WERI-Rb-1 (cell line): ENCODE results near the gene ADAD1.

ENCODE experiments used
- DNase-seq: peaks from one replicate; pipeline ENCODE4 v3.0.0-alpha.2; 2020
- H3K27ac ChIP-seq: fragments of 250-450 bp; sonication (Bioruptor Pico); 2 replicates; pipeline ENCODE4 v1.5.1; 2020; ENCODE audit warnings: mild to moderate bottlenecking, moderate library complexity
- H3K27me3 ChIP-seq: fragments of 250-450 bp; sonication (Bioruptor Pico); 2 replicates; pipeline ENCODE4 v1.5.1; 2021; ENCODE audit warnings: mild to moderate bottlenecking, low read depth, moderate library complexity; ENCODE audit not compliant: insufficient read depth, severe bottlenecking
- H3K36me3 ChIP-seq: fragments of 250-450 bp; sonication (Bioruptor Pico); 2 replicates; pipeline ENCODE4 v1.5.1; 2020; ENCODE audit warnings: mild to moderate bottlenecking, moderate library complexity
- H3K4me3 ChIP-seq: 2 replicates; pipeline ENCODE4 v1.5.1; 2011; ENCODE audit warnings: low read depth, mild to moderate bottlenecking, control low read depth, low read length
- H3K9me3 ChIP-seq: fragments of 250-450 bp; sonication (Bioruptor Pico); 2 replicates; pipeline ENCODE4 v1.5.1; 2021; ENCODE audit warnings: mild to moderate bottlenecking, moderate library complexity; ENCODE audit not compliant: severe bottlenecking
- CTCF ChIP-seq: IDR thresholded peaks from 2 replicates; pipeline ENCODE4 v1.5.1; 2011; ENCODE audit warnings: low read depth, mild to moderate bottlenecking, control low read depth, inconsistent platforms, low read length

Gene ADAD1

GRCh38 chr4:122456231-122457116 lies 77.7 kb downstream of the ADAD1 start, which contains the start of gene IL2:
Gene IL2 (minus strand): TSS chr4:122456725. CDS start chr4:122456440, 285 bp downstream.
- Histone ChIP-seq H3K4me3 (no peak within 1 kb of the TSS), H3K9me3 (no peaks in the 10 kb centered on the region), H3K27ac (no peak within 1 kb of the TSS), H3K27me3 (no peaks in the 10 kb centered on the region), H3K36me3 (no peaks in the 10 kb centered on the region)
- no peak for TF ChIP-seq CTCF
- no peak for DNase-seq

GRCh38 chr4:122458625-122459024 lies 79.8 kb downstream of the ADAD1 start:
- DNase-seq, result no peak
- Histone ChIP-seq H3K27me3 (no peaks in the 10 kb centered on the region), H3K36me3 (no peaks in the 10 kb centered on the region), H3K4me3 (no peak overlapping the region), H3K9me3 (no peaks in the 10 kb centered on the region), H3K27ac (no peak overlapping the region)
- TF ChIP-seq CTCF, result no peak

GRCh38 chr4:122469457-122469856 lies 90.6 kb downstream of the ADAD1 start:
- Histone ChIP-seq H3K9me3 (peaks cover 6% of the 10 kb centered on the region), H3K27me3 (no peaks in the 10 kb centered on the region), H3K36me3 (no peaks in the 10 kb centered on the region), H3K4me3 (no peak overlapping the region), H3K27ac (no peak overlapping the region)
- no peak for DNase-seq
- no peak for TF ChIP-seq CTCF

GRCh38 chr4:122475233-122475632 lies 96.4 kb downstream of the ADAD1 start:
- no peaks in the 10 kb centered on the region for H3K9me3 ChIP-seq
- no peak for TF ChIP-seq CTCF
- no peaks in the 10 kb centered on the region for H3K27me3 ChIP-seq
- no peaks in the 10 kb centered on the region for H3K36me3 ChIP-seq
- no peak overlapping the region for H3K4me3 ChIP-seq
- DNase-seq, result no peak
- H3K27ac ChIP-seq, result no peak overlapping the region

- DNase-seq, result no peak
- H3K36me3 ChIP-seq, result no peaks in the 10 kb centered on the region
- no peak overlapping the region for H3K27ac ChIP-seq
- no peaks in the 10 kb centered on the region for H3K27me3 ChIP-seq
- H3K4me3 ChIP-seq, result no peak overlapping the region
- no peaks in the 10 kb centered on the region for H3K9me3 ChIP-seq
- TF ChIP-seq CTCF, result no peak
Measured at GRCh38 chr4:122476126-122476525, 97.3 kb downstream of the ADAD1 start.
